GM19240 (cell line): Measurements from ENCODE around the gene ARHGAP15.

Experiments
- DNase-seq: peaks from one replicate; pipeline ENCODE4 v3.0.0; 2011; ENCODE audit warnings: low spot score; ENCODE audit not compliant: insufficient read length

Gene ARHGAP15

DNA sequence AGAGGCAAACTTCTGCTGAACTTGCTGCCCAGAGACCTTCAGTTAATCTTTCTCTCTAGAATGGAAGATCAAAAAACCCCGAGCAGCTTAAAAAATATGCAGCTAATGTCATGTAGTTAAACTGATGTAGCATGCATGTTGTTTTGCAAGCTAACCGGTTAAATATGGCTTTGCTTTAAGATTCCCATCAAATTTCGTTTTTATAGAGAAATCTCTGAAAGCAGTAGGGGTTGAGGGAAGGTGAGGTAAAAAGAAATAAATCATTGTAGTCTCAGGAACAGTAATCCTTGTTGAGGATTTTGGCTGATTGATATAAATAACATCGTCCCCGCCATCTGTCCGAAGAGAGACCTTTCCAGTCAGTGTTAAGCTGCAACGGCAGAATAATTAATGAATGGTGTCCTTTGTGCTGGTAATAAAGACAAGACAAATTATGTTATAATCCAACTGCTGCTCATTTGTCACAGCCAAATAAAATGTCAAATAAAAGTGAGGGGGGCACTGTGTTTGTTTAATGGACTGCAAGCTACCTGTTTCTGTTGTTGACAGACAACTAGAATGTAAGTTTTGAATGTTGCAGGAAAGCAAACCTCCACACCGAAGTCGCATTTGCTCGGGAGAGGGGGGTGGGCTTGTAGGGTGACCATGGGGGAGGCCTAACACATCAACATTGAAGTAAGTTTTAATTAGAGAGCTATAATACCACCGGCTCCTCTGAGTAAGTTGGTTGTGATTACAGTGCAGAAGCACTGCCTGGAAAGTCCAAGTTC lies 555.5 kb downstream of the ARHGAP15 start:
- DNase-seq = no peak

DNA sequence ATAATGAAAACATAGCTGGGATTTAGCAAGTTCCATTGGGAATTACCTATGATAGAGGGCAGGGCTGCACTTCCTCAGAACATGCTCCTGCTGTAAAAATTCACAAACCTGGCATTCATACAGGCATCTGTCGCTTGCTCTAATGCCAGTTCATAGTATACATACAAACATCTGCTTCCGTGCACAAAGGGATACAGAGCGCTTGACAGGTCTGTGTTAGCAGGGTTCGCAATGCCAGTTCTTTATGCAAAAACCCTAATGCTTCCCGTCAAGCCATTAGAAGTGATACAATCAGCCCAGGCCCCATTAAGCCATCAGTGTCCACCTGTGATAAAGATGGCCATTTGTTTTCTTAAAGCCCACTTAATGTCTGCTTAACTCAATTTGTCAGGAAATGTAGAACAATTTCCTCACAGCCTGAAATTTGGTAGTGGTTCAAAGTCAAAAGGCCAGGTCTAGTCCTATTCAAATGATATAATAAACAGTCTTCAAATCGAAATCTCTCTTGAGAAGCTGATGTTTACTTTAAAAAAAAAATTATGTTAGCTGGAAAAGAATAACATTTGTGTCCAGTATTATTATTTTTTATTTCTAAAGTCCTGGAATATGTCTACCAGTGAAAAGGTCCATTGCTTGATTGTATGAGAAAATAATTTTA lies 556.3 kb downstream of the ARHGAP15 start:
- DNase-seq = no peak

DNA sequence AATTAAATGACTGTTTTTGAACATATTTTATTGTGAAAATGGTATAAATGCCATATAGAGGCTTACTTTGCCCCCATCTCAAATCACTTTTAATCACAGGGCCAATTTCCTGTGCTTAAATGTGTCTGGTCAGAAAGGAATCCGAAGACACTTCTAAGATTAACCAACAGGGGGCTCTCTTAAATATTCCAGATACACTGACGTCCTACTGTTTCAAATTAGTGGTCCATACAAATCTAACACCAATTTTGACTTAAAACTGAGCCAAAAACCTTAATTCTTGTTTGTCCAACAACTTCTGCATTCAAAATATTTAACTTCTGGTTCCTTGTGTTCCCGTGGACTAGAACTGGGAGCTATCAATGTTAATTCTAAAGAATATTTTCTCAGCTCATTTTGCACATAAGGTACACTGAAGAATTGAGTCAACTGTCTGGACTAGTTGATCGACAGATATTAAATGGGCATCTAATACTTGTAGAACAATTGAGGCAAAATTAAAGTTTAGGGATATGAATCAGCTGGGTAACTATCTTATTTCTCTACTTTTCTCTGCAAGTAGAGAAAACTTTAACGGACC lies 557.5 kb downstream of the ARHGAP15 start:
- DNase-seq = no peak

DNA sequence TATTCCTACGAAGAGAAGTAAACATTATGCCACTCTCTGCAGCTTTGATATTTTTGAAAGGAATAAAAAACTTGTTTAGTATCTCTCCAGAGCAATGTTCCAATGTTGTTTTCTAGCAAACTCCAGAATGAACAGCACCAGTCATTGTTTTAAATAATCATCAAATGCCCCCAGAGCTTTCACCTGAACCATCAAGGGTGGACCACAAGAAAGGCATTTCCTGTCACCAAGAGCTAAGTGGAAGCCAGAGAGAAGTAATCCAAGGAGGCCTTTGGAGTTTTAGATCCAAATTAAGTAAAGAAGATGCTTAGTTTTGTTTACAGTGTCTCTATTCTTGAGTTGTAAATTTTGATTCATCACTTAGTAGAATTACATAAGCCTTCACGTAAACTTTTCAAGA lies 559.0 kb downstream of the ARHGAP15 start:
- DNase-seq = no peak

DNA sequence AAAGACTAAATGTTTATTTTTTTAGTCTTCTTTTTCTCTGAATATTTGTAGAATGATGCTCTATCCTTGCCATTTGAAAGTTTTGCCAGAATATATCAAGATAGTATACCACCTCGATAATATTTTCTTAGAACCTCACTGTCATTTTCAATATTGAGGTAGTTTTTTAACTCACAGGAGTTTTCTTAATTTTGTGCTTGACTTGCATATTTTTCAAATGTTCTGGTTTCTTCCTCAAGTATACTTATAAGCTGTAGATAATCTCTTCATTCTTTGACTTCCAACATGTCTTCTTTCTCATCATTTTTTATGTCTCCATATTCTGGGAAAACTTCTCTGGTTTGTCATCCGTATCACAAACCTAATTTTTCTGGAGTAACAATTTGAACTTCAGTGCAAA lies 559.6 kb downstream of the ARHGAP15 start:
- DNase-seq = no peak

DNA sequence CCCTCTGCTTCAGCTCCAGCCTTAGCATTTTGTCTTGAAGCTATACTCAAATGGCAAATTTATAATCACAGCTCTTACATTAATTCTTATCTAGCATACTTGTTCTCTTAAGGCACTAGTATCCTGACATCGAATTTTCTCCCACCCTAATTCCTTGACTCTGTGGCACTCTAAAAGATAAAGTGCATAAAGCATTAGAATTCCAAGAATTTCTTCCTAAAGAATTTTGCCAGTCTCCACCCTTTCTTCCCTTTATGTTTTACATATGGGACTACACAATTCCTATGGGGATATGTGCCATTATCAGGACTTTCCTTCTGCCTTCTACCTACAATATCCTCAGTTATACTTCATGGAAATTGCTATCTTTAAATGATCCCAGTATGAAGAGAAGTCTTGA lies 560.3 kb downstream of the ARHGAP15 start:
- no peak for DNase-seq

DNA sequence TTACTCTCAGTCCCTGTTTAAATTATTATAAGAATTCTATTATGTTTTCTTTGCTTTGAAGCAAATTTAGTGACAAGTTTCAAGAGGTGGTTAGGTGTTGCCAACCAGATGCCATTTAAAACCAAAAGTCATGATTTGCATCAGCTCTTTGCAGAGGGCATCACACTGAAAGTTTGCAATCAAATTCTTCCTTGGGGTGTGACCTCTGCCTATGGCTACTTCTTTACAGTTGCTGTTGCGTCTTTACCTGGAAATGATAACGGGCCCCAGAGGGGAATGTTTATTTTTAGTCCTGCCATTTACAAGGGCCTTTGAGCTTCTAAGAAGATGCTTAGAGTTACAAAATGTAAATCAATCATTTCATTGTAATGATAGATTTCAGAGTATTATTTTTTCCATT lies 561.0 kb downstream of the ARHGAP15 start:
- DNase-seq = no peak

DNA sequence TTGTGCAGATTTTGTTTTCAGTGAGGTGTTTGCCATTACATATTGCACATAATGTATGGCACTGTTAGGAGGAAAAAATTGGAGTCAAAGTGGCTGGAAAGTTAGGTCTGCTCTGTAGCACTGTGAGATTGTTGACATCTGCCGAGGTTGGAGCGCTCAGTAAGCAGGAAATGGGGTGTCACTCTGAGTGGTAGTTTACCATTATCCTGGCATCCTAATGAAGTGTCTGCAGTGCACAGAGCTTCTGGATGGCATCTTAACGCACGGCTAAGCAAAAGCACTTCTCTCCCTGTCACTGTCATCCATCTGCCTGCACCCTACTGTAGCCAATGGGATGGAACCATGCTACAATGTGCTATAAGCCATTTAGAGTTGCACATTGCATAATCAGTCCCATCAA lies 561.9 kb downstream of the ARHGAP15 start:
- DNase-seq = no peak

DNA sequence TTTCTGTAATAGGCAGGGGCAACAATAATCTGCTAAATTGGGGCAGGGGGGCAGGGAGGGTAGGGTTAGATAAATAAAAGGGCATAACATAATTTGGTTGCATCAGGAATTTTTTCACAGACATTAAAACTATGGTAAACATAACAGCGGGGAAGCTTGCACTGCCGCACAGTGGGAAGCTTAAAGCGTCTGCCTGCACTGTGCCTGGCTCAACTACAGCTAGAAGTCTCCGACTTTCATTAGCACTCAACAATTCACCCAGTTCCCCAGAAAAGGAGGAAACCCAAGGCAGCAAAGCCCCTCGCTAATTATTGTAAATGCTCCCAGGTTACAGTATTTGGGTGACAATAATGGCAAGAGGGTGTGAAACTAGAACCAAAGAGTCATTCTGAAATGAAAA lies 562.9 kb downstream of the ARHGAP15 start:
- DNase-seq = no peak

DNA sequence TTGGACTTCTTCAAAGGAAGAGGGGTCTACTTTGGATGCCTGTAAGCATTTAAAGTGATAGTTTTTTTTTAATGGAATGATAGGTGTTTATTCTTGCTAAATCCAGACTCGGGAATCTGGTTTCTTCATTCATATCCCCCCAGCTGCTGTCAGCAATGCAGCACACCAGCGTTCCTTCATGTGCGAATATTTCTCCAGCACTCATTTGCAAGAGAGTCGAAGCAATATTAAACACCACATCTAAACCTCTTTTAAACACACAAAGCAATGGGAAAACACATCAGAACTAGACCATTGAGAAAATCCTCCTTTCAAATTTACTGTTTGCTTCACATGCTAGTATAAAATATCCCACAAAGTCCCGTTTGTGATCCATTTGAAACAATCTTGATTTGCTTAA lies 563.7 kb downstream of the ARHGAP15 start:
- no peak for DNase-seq

DNA sequence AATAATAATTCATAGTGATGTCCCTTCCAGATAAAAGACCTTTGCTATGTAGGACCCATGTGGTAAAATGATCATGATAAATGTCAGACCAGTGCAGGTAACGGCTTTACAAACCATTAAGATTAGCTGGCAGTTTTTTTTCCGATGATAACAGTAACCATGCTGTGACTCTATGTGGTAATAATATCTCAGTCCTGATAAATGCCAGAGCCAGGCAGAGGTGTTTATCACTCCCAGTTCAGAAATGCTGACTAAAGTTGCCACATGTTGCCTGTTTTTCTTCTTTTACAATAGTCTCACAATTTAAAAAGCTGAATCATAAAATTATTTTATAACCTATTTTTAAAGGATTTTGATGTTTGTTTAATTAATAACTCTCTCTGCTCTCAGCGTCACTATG lies 565.1 kb downstream of the ARHGAP15 start:
- DNase-seq = no peak

DNA sequence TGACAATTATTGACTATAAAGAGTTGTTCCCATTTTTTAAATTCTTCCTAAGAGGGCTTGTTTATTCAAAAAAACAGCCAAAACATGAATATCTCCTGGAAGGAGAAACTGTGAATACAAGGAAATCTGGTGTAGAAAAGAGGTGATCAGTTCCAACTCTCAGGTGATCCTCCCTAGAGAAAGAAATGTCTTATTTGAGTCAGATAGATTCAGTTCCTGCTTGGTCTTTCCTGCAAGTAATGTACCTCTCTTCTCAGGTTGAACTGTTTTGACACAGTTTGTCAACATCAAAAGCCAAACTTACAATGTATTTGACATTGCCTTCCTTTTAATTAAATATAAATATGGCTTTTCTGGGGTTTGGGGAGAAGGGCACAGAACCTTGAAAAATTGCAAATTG lies 567.4 kb downstream of the ARHGAP15 start:
- DNase-seq = no peak

DNA sequence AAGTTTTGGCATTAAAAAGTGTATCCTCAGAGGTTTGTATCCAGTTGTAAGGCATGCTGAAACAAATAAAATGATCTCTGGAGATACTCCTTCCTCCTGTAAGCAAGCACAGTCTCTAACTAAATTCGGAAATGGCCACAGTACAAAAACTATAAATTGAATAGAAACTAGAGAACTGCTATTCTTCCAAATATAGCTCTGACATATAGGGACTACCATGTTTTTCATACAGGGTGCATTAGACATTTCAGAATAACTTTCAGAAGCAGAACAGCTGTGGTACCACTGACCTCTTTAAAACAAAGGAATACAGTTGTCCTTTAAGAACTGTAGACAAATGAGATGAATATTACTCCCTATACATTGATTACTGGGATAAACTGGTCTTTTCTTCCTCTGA lies 568.5 kb downstream of the ARHGAP15 start:
- DNase-seq = no peak

DNA sequence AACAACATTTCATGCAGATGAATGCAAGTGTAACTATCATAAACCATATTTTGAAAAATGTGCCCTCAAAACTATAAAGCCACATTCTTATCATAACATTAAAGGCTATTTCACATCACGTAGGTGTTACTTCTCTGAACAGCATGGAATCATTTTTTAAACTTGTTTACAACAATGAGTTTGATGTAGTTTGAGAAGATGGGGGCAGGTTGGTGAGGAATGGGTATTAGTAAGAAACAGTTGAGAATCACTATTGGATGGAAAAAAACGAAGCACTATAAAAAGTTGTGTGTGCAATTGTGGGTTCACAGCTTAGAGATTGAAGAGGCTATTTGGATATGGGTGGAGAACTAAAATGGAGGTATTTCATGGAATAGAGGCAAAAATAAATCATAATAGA lies 569.1 kb downstream of the ARHGAP15 start:
- no peak for DNase-seq

DNA sequence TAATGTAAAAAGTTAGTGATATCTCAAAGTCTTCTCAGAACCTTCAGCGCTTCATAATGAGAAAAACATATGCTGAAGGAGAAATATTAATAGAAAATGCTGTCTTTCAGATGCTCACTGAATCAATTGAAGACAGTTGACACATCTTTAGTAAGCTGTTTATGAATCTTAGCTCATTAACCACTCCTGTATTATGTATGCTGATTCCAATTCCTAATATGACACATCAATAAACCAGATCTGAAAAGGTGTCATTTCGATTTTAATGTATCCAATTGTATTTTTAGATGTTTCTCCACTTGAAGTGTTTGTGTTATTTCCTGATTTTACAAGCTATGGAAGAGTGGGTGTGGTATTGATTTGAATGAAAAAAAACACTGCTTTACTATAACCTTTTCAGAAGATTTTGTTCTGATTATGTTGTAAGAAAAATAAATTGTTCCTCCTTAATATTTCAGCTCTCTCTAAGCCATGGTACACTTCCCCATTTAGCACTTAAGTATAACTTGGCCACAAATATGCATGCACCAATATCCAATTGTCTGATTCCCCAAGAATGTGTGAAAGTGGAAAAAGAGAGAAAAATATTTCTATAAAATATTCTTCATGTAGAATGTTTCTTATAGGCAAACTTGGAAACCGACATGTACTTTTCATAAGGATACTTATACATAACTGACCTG lies 569.8 kb downstream of the ARHGAP15 start:
- no peak for DNase-seq

DNA sequence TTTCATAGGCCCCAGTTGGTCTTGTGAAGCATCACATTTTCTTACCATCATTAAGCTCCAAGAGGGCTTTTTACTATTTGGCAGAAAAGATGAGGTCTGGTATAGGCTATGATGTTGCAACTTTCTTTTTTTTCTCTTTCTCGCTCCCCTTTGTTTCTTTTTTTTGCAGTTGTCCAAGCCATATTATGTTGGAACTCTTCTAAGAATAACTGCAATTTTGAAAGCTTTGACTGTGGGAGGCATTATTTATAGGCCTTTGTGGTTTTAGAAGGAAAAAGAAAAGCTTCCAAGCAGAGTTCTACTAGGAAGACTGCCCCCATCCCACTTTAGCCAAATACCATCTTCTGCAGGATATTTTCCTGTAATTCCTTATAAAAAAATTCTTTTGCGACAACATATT lies 571.6 kb downstream of the ARHGAP15 start:
- DNase-seq = no peak

DNA sequence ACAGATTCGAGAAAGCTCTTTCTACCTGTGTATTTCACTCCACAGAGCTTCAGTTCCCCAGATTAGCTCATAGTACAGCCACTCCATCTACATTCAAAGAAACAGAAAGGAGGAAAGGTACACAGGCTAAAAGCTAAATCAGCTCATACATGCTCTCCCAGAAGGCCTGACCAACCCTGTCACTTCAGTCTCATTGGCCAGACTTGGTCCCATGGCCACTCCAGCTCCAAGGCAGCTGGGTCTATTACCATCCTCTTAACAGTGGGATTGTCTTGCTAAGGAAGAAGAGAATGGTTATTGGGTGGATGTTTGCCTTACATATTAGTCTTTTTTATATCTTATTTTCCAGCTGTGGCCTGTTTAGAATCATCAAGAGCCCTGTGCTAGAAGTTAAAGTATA lies 572.6 kb downstream of the ARHGAP15 start:
- DNase-seq = no peak

DNA sequence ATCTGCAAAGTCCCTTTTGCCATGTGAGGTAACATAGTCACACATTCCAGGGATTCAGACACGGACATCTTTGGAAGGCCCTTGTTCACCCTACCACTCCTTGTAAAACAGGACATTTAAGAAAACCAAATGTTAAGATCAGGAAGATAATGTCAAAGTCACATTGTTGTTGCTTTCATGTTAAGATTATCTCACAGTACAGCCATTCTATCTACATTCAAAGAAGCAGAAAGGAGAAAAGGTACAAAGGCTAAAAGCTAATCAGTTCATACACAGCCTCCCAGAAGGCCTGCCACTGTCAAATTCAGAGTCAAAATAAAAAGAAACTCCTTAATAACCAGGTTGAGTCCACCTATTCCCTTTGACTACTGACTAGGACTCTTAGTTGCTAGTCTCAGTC lies 573.7 kb downstream of the ARHGAP15 start:
- DNase-seq = no peak

DNA sequence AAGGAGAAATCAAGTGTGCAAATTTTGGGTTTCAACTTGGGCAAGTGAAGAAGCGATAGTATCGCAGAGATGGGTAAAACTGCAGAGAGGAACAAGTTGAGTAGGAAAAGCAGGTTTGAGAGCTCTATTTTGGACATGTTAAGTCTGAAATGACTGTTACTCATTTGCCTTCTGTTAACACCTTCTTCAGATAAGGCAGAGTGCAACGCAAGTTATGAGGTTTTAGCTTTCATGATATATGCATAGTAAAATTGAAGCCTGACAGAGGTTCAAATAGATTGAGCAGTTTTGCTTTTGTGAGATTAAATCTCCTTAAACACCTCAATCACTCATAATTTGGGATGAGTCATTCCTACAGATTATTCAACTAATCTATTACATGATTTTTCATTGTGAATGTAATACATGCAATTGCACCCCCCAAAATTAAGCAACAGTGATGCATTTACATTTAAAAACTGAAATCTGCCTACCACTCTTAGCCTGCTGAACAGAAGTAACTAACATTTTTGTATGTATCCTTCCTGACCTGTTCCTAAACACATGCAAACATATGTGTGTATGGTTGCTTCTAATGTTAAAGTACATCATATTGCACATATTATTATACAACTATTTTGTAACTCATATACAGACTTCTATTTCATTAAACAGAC lies 575.4 kb downstream of the ARHGAP15 start:
- no peak for DNase-seq

DNA sequence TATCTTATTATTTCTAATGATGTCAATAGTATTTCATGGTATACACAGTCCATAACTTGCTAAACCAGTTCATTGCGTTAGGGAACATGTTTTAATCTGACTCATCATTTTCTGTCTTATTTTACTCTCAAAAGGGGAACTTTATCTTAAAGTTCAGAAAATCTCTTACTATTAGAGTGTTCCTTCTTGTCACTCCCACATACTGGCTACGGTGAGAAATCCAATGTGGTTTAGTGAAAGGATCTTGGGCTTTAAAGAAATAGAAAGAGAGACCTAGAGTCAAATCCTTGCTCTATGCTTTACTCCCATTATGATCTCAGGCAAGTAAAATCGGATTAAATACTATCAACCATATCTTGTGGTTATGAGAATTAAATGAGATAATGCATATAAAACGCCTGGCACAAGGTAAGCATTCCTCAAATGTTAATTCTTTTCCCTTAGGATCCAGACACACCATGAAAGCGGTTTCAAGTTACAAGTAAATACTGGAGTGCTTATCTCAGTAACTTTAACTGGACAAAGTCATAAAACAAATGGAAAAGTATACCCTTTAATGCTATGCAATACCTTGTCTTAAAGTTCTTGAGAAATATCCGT lies 576.0 kb downstream of the ARHGAP15 start:
- no peak for DNase-seq

DNA sequence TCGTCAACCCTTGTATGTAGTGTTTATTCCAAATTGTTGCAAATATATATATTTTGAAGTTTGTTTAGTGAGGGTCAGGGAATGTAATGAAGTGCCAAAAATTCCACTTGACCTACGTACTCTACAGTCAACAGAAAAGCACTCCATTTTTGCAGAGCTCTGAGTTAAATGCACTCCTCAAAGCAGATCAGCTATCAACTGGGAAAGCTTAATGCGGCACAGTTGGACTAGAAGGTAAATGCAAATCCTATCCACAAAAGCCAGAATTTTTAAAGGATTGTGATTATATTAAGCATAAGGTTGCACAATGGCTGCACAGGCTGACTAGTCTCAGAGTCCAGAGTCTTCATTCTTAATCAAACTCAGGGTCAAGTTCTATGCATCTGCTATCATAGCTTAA lies 577.1 kb downstream of the ARHGAP15 start:
- no peak for DNase-seq
